Brain microvascular endothelial cell (primary cell): ENCODE measurements around the gene CCDC81.

ENCODE experiments used
- DNase-seq: peaks from one replicate; pipeline ENCODE4 v3.0.0-alpha.2; 2020
- H3K27ac ChIP-seq: fragments of 250-450 bp; sonication (Bioruptor Pico); 2 replicates; pipeline ENCODE4 v1.5.1; 2020; ENCODE audit warnings: mild to moderate bottlenecking, moderate library complexity
- H3K27me3 ChIP-seq: fragments of 250-450 bp; sonication (Bioruptor Pico); replicated peaks from 2 replicates; pipeline ENCODE4 v1.5.1; 2020; ENCODE audit warnings: mild to moderate bottlenecking
- H3K36me3 ChIP-seq: fragments of 250-450 bp; sonication (Bioruptor Pico); replicated peaks from 2 replicates; pipeline ENCODE4 v1.5.1; 2020; ENCODE audit warnings: mild to moderate bottlenecking
- H3K4me3 ChIP-seq: 2 replicates; pipeline ENCODE4 v1.5.1; 2011; ENCODE audit warnings: low read depth, mild to moderate bottlenecking, control low read depth, low read length, moderate library complexity
- in situ Hi-C: cut with HindIII; loops from 2 replicates; pipeline ENCODE4 v1.10.0; 2017; ENCODE audit warnings: low sequenced_read_pairs, low pct_ligation_motif_present
- TF ChIP-seq, protein P1 (sequence below): IDR thresholded peaks from 2 replicates; pipeline ENCODE4 v1.5.1; 2011; ENCODE audit warnings: low read depth, mild to moderate bottlenecking, moderate library complexity, low read length, control low read depth, inconsistent platforms; ENCODE audit errors: missing control alignments

The CCDC81 gene

GRCh38 chr11:86388198-86388597 is 13.5 kb downstream of the CCDC81 start:
- no peak for DNase-seq
- Histone ChIP-seq H3K27ac (no peak overlapping the region), H3K4me3 (no peak overlapping the region), H3K36me3 (no peaks in the 10 kb centered on the region), H3K27me3 (no peaks in the 10 kb centered on the region)
- TF ChIP-seq, protein P1, sequence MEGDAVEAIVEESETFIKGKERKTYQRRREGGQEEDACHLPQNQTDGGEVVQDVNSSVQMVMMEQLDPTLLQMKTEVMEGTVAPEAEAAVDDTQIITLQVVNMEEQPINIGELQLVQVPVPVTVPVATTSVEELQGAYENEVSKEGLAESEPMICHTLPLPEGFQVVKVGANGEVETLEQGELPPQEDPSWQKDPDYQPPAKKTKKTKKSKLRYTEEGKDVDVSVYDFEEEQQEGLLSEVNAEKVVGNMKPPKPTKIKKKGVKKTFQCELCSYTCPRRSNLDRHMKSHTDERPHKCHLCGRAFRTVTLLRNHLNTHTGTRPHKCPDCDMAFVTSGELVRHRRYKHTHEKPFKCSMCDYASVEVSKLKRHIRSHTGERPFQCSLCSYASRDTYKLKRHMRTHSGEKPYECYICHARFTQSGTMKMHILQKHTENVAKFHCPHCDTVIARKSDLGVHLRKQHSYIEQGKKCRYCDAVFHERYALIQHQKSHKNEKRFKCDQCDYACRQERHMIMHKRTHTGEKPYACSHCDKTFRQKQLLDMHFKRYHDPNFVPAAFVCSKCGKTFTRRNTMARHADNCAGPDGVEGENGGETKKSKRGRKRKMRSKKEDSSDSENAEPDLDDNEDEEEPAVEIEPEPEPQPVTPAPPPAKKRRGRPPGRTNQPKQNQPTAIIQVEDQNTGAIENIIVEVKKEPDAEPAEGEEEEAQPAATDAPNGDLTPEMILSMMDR, result no peak
- in situ Hi-C loops, result no loop called here

GRCh38 chr11:86390487-86390886 is 15.8 kb downstream of the CCDC81 start:
- Histone ChIP-seq H3K4me3 (no peak overlapping the region), H3K27me3 (no peaks in the 10 kb centered on the region), H3K36me3 (no peaks in the 10 kb centered on the region), H3K27ac (no peak overlapping the region)
- TF ChIP-seq, protein P1, result no peak
- in situ Hi-C loops, result no loop called here
- no peak for DNase-seq

DNA sequence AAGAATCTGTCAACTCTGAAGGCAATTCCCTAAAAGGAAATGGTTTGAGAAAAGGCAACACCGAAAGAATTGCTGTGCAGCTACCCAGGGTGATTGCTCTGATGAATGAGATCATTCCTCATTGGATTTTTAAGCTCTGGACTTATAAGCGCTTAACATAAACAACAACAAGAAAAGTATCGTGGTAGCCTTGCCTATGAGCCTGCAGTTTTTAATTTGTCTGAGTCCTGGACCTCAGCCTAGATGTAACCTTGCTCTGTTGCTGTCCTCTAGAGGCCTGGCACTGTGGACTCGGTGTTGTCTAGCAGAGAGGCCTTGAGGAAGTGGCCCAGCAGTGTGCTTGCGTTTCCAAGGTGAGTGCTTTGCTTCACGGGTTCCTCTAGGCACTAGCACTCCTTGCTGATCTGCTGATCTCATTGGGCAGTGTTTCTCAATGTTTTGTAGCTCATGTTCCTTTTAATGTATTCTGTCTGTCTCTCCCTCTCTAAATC is 20.4 kb downstream of the CCDC81 start:
- H3K27me3 ChIP-seq, result no peaks in the 10 kb centered on the region
- peak; percentile 44 for DNase-seq
- TF ChIP-seq, protein P1, result no peak
- peak overlapping the region; percentile 52 for H3K27ac ChIP-seq
- no peak overlapping the region for H3K4me3 ChIP-seq
- in situ Hi-C loops, result no loop called here
- H3K36me3 ChIP-seq, result no peaks in the 10 kb centered on the region

DNA sequence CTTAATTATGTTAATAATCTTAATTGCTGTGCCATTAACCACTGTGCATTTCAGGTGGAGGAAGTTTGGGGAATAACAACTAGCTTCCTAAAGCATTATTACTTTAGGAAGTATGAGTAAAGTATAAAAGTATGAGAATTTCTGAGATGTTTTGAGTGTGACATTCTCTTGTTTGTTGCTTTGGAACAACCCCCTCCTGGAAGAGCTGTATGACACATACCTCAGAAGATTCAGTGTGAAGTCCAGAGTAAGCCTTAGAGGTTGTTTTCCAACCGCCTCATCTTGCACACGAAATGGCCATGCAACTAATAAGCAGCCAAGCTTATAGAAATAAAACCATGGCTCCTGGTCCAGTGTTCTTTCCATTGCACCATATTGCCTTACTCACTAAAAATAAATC is 21.7 kb downstream of the CCDC81 start:
- peak overlapping the region; percentile 52 for H3K27ac ChIP-seq
- no peaks in the 10 kb centered on the region for H3K27me3 ChIP-seq
- H3K36me3 ChIP-seq, result no peaks in the 10 kb centered on the region
- peak; percentile 54 for DNase-seq
- H3K4me3 ChIP-seq, result no peak overlapping the region
- in situ Hi-C loops, result no loop called here
- TF ChIP-seq, protein P1, result no peak

DNA sequence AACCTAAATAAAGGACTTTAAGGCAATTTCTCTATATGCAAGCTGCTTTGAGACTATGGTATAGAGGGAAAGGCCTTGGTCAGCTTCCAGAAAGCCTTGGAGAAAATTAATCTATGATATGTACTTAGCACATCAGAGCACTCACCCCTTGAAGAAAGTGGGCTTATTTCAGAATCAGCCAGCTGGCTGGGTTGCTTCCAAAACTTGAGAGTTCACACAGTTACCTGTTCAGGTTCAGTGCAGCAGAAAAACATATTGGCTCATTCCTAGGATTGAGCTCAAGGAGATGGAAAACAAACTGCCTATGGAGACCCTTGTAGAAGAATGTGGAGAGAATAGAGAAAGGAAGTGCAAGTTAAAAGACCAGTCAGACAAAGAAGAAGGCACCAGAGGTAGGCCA is 22.7 kb downstream of the CCDC81 start:
- in situ Hi-C loops, result no loop called here
- Histone ChIP-seq H3K27ac (no peak overlapping the region), H3K4me3 (no peak overlapping the region), H3K36me3 (no peaks in the 10 kb centered on the region), H3K27me3 (no peaks in the 10 kb centered on the region)
- no peak for DNase-seq
- TF ChIP-seq, protein P1, result no peak

- TF ChIP-seq, protein P1, result no peak
- no peak overlapping the region for H3K4me3 ChIP-seq
- in situ Hi-C loops, result no loop called here
Measured at GRCh38 chr11:86398106-86398505, 23.4 kb downstream of the CCDC81 start.

More at GRCh38 chr11:86398106-86398505, 23.4 kb downstream of the CCDC81 start:
- Histone ChIP-seq H3K36me3 (no peaks in the 10 kb centered on the region), H3K27ac (no peak overlapping the region), H3K27me3 (no peaks in the 10 kb centered on the region)
- DNase-seq, result no peak
